GM23248 (cell line): ENCODE data around the gene PTAFR.

Source experiments
- EZH2 ChIP-seq: fragments of 200-600 bp; sonication (generic); IDR thresholded peaks from 2 replicates; pipeline ENCODE4 v1.6.1; 2018; ENCODE audit warnings: antibody characterized with exemption, mild to moderate bottlenecking; ENCODE audit not compliant: insufficient read depth, poor library complexity, severe bottlenecking
- EZH2phosphoT487 ChIP-seq: fragments of 200-600 bp; sonication (generic); IDR thresholded peaks from 2 replicates; pipeline ENCODE4 v1.6.1; 2018; ENCODE audit warnings: antibody characterized with exemption, moderate library complexity, mild to moderate bottlenecking, low read depth; ENCODE audit not compliant: insufficient read depth

GRCh38 chr1:28199328-28200233 is 23.1 kb upstream of the PTAFR start:
- TF ChIP-seq EZH2phosphoT487 (no peak), EZH2 (no peak)
